ENCODE data around the gene WDR88.
"Not testable (repeated sequence)": the region's sequence is repeated elsewhere in the genome, so short reads cannot be mapped to it uniquely, and the experiment has no call there.

WDR88 gene

DNA sequence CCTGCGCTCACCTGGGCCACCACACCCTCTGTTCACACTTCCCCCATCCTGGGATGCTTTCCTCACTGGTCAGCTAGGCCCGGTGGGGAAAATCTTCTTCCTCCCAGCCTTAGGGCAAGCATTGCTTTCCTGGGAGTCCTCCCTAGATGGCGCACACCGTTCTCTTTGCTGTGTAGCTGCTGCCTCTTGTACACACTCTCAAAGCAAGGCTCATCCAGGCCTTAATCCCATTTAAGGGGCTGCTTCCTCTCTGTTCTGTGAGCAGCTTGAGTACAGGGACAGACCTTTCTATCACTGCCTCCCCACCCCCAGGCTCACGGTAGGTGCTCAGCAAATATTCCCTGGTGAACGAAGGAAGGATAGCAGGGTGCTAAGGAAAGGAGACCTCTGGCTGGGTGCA lies 82.7 kb downstream of the WDR88 start:
- no peak for DNase-seq

DNA sequence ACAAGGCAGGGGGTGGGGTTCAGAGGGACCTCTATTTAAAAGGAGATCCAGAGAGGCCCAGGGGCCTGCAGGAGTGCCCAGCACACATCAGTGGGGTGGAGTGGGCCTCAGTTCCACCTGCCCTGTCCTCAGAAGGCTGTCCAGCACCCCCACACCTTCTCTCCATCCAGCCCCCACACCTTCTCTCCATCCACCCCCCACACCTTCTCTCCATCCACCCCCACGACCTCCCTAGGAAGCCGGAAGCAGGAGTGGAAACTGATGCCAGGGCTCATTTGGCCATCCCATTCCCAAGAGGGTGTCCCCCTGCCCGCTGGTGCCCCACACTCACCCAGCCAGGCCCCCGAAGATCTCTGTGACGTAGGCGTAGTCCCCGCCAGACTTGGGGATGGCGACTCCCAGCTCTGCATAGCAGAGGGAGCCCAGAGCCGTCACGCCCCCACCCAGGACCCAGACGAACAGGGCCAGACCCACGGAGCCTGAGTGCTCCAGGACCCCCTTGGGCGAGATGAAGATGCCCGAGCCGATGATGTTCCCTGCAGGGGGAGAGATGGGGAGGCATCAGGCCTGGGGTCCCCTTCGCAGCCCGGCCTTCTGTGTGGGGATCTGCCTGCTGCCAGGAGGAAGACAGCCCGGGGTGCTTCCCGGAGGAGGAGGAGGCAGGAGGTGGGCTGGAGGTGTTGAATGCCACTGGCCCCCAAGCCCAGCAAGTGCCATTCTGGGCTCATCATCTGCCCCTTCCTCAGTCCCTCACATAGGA lies 83.7 kb downstream of the WDR88 start:
- DNase-seq = no peak

DNA sequence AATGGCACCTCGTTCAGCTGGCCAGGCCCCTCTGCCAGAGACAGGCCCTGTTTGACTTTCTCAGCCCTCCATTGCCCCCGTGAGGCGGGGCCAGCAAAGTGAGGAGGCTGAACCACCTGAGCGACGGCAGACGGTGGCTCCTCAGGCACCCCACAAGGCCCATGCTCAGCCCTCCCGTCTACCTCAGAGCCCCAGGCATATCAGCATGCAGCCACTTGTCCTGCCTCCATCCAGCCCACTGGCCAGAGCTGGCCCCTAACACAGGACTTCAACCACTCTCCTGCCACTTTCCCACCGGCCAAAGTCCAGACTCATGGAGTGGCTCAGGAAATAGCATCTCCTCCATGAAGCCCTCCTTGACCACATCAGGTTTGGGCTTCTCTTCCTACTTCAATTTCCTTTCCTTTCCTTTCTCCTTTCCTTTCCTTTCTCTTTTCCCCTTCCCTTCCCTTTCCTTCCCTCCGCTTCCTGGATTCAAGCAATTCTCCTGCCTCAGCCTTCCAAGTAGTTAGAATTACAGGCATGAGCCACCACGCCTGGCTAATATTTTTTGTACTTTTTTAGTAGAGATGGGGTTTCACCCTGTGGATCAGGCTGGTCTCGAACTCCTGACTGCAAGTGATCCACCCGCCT lies 84.4 kb downstream of the WDR88 start:
- DNase-seq = no peak

DNA sequence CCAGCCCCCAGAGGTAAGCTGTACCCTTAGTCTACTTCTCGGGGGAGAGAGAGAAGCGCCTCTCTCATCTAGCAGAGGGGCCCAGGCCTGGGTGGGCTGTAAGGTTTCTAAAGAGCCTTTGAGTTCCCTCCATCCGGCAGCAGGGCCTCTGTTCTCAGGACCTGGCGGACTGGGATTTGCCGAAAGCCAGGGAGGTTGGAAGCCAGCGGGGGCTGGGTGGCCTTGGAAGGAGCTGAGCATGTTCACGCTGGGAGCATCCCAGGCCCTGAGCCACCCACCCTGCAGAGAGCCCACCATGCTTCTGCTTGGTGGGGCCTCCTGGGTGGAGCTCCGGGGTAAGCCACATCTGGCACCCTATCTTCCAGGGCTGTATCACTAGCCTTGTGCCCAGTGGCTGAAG lies 86.0 kb downstream of the WDR88 start:
- DNase-seq = no peak

DNA sequence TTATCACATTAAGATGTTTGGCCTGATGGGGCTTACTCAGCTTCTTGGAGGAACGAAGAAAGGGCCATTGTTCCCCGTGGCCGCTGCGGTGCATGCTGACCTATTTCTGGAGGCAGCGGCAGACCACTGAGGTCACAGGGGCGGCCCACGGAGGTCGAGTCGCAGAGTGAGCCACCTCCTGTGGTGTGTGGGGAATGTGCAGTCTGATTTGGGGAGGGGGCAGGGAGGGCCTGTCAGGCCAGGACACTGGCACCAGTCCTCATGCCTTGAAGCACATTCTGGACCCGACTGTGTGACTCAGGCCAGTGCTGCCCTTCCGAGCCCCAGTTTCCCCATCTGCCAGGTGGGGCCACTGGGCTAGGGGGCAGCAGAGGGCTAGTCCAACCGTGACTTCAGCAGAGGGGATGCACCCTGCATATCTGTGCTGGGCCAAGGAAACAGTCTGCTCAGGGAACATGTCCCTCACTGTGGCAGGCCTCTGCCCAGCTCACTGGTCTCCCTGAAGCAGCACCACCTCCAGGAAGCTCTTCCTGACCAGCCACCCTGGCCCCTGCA lies 87.4 kb downstream of the WDR88 start:
- no peak for DNase-seq

DNA sequence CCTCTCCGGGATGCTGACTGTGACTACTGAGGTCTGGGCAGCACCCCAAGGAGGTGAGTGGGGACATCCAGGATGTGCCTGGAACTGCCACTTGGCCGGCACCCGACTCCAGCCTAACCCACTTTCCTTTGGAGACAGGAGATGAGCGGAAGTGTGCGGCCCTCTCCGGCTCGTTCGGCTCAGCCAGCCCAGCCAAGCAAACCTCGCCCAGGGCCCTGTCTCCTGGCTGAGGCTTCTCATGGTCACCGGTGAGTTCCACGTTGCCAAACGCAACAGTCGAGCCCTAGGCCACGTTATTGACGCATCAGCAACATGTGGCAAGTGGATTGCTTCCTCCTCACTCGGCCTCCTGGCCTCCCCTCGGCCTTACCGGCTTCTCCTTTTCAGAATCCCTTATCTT lies 88.2 kb downstream of the WDR88 start:
- no peak for DNase-seq

DNA sequence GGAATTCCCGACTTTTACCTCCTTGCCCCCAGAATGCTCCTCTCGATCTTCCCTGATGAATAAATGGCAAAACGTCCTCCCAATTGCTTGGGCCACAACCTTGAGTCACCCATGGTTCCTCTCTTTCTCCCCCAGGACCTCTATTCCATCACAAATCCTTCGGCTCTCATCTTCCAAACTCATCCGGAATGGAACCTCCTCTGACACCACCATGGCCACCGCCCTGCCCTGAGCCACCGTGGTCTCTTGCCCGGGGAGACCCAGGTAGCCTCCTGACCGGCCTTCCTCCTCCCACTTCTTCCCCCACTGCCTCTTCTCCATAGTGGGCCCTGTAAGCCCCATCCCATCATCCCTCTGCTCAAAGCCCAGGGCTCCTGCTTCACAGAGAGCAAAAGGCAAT lies 88.8 kb downstream of the WDR88 start:
- no peak for DNase-seq

DNA sequence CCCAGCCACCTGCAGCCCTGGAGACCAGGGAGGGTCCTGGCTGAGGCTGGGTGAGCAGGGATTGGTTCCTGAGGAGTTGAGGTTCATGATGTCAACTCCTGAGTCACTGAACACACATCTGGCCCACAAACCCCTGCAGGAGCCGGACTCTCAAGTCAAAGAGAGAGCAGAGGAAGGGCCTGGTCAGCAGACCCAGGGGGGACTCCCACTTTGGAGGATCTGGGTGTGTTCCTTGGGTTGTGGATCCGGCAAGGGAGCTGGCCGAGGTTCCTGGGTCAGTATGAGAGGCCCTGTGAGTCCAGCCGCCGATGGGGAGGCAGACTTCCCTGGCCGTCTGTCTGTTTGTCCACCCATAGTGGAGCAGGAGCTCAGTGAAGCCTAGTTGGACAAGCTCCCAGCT lies 89.7 kb downstream of the WDR88 start:
- no peak for DNase-seq

DNA sequence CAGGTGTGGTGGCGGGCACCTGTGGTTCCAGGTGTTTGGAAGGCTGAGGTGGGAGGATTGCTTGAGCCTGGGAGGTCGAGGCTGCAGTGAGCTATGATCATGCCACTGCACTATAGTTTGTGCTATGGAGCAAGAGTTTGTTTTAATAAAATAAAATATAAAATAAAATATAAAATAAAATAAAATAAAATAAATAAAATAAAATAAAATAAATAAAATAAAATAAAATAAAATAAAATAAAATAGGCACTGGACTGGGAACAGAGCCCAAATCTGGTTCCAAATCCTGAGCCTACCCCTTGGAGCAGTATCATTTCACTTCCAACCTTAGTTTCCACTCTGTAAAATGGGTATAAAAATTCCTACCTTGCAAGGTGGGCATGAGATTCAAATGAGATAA lies 90.3 kb downstream of the WDR88 start:
- not testable (repeated sequence) for DNase-seq

DNA sequence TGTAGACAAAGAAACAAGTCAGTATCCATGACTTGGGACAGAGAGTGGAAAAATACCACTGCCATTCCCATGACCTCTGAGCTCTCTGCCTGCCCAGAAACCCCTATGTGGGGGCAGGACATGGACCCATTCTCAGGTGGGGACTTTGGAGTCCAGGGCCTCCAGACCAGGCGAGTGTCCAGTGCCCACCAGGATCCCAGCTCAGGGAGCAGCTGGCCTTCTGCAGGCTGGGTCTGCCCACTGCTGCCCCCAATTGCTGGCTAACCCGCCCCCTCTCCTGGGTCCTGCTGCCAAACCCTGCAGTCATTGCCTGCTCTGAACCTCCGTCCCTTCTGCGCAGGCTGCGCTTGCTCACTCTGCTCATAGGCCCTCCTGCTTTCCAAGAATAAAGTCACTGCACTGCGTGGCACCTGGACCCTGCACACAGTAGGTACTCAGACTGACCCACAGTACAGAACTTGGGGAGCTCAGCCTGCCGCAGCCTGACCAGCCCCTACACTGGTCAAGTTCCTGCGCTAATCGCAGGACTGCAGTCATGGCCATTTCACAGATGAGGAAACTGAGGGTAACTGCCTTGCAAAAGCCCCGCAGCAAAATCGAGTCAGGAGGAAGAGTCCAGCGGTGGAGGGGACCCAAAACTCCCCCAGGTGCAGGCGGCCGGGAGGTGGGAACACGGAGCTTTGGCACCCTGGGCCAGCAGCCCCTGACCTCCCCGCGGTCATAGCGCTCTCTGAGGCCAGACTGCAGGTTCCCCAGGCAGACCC lies 93.0 kb downstream of the WDR88 start:
- DNase-seq = no peak

Measured in T-helper 1 cell (primary cell).